Breast epithelium (tissue), 4 donors: ENCODE results near the gene BAX. TPM values are rescaled to one million over a fixed set of nuclear protein-coding genes. Genes with fewer than 3 reads are reported as not detected.
A peak's percentile ranks its signal among the peaks of the same experiment; 100 is the strongest.
"Not testable (repeated sequence)": the region's sequence is repeated elsewhere in the genome, so short reads cannot be mapped to it uniquely, and the experiment has no call there.

Experiments used
- DNase-seq, 2 donors: peaks; one replicate each; pipeline ENCODE4 v3.0.0-alpha.2; 2019; ENCODE audit warnings: low spot score in 2 of 2
- H3K27ac ChIP-seq, 2 donors: fragments of 200-600 bp; sonication (generic) in 1 of 2; one replicate each; pipeline ENCODE4 v1.5.1; 2016 to 2019; ENCODE audit warnings: mild to moderate bottlenecking in 1 of 2
- H3K27me3 ChIP-seq, 2 donors: fragments of 200-600 bp; sonication (generic) in 1 of 2; one replicate each; pipeline versions ENCODE4 v1.5.1 to v1.6.0; 2017 to 2019; ENCODE audit warnings: control low read depth in 1 of 2, mild to moderate bottlenecking in 1 of 2
- H3K36me3 ChIP-seq: fragments of 200-600 bp; one replicate; pipeline ENCODE4 v1.5.1; 2019
- H3K4me1 ChIP-seq, 2 donors: fragments of 200-600 bp; sonication (generic); one replicate each; pipeline ENCODE4 v1.5.1; 2016 to 2019; ENCODE audit warnings: control low read depth in 1 of 2
- H3K4me3 ChIP-seq, 3 donors: fragments of 200-600 bp; sonication (generic); 1 replicate in 2 of 3; 2 replicates in 1 of 3; pipeline ENCODE4 v1.5.1; 2016 to 2019; ENCODE audit warnings: mild to moderate bottlenecking in 3 of 3, moderate library complexity in 2 of 3
- H3K9me3 ChIP-seq, 2 donors: fragments of 200-600 bp; sonication (generic) in 1 of 2; one replicate each; pipeline ENCODE4 v1.5.1; 2016 to 2019; ENCODE audit warnings: control low read depth in 1 of 2
- POLR2A ChIP-seq: fragments of 450-650 bp; IDR thresholded peaks from one replicate; pipeline ENCODE4 v1.6.1; 2016; ENCODE audit warnings: antibody characterized with exemption, mild to moderate bottlenecking, moderate library complexity
- POLR2AphosphoS5 ChIP-seq, 3 donors: sonication (generic); formaldehyde crosslinking; IDR thresholded peaks; one replicate each; pipeline ENCODE4 v1.6.1; 2017; ENCODE audit warnings: antibody characterized with exemption in 3 of 3
- intact Hi-C: fragments of 100-400 bp; cut with DNase I; formaldehyde crosslinking; loops from one replicate; pipeline ENCODE4 v1.15.1; 2023; ENCODE audit warnings: low total_unique reads
- total RNA-seq, 3 donors: library from RNA; depleted of rRNA; stranded (reverse); fragments of >200 nt; gene quantifications; one replicate each; pipeline ENCODE4 v1.1.0, GENCODE V29; 2016
- TF ChIP-seq, protein P1 (sequence below), 3 donors: fragments of 450-650 bp; IDR thresholded peaks; one replicate each; pipeline ENCODE4 v1.5.1; 2016 to 2017; ENCODE audit warnings: antibody characterized with exemption in 3 of 3, mild to moderate bottlenecking in 3 of 3, moderate library complexity in 3 of 3

Gene BAX
- total RNA-seq, 3 donors from 2014 or later: 34.2 to 56.0 (median 36.0) TPM

DNA sequence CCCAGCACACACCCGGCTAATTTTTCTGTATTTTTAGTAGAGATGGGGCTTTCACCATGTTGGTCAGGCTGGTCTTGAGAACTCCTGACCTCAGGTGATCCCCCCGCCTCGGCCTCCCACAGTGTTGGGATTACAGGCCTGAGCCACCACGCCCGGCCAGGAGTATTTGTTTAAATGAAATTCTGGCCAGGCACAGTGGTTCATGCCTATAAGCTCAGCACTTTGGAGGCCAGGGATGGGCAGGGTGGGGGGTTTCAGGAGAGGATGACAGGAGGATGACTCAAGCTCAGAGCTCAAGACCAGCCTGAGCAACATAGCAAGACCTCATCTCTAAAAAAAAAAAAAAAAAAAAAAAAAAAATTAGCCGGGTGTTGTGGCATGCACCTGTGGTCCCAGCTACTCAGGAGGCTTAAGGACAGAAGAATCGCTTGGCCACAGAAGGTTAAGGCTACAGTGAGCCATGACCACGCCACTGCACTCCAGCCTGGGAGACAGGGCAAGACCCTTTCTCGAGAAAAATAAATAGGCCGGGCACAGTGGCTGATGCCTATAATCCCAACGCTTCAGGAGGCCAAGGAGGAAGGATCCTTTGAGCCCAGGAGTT lies 29.3 kb upstream of the BAX start:
- TF ChIP-seq POLR2A (no peak), POLR2AphosphoS5 (IDR thresholded peaks at IDR 0.05) (no peak)
- TF ChIP-seq, protein P1, sequence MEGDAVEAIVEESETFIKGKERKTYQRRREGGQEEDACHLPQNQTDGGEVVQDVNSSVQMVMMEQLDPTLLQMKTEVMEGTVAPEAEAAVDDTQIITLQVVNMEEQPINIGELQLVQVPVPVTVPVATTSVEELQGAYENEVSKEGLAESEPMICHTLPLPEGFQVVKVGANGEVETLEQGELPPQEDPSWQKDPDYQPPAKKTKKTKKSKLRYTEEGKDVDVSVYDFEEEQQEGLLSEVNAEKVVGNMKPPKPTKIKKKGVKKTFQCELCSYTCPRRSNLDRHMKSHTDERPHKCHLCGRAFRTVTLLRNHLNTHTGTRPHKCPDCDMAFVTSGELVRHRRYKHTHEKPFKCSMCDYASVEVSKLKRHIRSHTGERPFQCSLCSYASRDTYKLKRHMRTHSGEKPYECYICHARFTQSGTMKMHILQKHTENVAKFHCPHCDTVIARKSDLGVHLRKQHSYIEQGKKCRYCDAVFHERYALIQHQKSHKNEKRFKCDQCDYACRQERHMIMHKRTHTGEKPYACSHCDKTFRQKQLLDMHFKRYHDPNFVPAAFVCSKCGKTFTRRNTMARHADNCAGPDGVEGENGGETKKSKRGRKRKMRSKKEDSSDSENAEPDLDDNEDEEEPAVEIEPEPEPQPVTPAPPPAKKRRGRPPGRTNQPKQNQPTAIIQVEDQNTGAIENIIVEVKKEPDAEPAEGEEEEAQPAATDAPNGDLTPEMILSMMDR (IDR thresholded peaks at IDR 0.05): no peak
- no peak overlapping the region for H3K27ac ChIP-seq
- no peaks in the 10 kb centered on the region for H3K4me1 ChIP-seq
- no peaks in the 10 kb centered on the region for H3K9me3 ChIP-seq
- no peaks in the 10 kb centered on the region for H3K27me3 ChIP-seq
- intact Hi-C loops: loop anchor here (1.0 kb wide), 1 partner anchor 31 kb away; no protein-coding TSS in a partner anchor
- H3K36me3 ChIP-seq: no peaks in the 10 kb centered on the region
- no peak overlapping the region for H3K4me3 ChIP-seq
- no peak for DNase-seq

DNA sequence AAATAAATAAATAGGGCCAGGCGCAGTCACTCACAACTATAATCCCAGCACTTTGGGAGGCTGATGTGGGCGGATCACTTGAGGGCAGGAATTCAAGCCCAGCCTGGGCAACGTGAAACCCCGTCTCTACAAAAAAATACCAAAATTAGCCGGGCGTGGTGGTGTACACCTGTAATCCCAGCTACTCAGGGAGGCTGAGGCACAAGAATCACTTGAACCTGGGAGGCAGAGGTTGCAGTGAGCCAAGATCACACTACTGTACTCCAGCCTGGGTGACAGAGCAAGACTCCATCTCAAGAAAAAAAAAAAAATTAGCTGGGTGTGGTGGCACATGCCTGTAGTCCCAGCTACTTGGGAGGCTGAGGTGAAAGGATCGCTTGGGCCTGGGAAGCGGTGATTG lies 28.8 kb upstream of the BAX start:
- H3K27ac ChIP-seq, H3K36me3 ChIP-seq, H3K9me3 ChIP-seq, H3K4me1 ChIP-seq, H3K4me3 ChIP-seq, DNase-seq, H3K27me3 ChIP-seq: not testable (repeated sequence)
- intact Hi-C loops: loop anchor here (1.0 kb wide), 1 partner anchor 30 kb away; no protein-coding TSS in a partner anchor

DNA sequence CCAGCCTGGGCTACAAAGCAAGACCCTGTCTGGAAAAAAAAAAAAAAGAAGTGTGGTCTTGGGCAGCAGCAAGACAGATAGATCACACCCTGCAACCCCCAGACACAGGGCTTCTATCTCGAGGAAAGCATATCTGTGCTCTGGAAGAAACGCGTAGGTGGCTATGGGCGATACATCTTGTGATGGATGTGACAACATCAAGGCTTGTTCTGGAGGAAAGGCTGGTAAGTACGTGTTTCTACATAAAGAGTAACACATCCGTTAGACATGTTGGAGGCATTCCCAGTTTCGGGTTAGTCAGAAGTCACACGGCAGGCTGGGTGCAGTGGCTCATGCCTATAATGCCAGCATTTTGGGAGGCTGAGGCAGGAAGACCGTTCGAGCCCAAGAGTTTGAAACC lies 27.8 kb upstream of the BAX start:
- intact Hi-C loops: loop anchor here (1.0 kb wide), 1 partner anchor 27 kb away; the partner anchor contains the start of gene NUCB1
- H3K27ac ChIP-seq: no peak overlapping the region
- no peak overlapping the region for H3K4me3 ChIP-seq
- no peaks in the 10 kb centered on the region for H3K9me3 ChIP-seq
- no peaks in the 10 kb centered on the region for H3K27me3 ChIP-seq
- TF ChIP-seq, protein P1 (IDR thresholded peaks at IDR 0.05): no peak
- TF ChIP-seq POLR2AphosphoS5 (IDR thresholded peaks at IDR 0.05): peak in 1 of 3 donors; percentile 13
- DNase-seq: peak in 1 of 2 donors; percentile 49
- H3K4me1 ChIP-seq: no peaks in the 10 kb centered on the region
- no peaks in the 10 kb centered on the region for H3K36me3 ChIP-seq

DNA sequence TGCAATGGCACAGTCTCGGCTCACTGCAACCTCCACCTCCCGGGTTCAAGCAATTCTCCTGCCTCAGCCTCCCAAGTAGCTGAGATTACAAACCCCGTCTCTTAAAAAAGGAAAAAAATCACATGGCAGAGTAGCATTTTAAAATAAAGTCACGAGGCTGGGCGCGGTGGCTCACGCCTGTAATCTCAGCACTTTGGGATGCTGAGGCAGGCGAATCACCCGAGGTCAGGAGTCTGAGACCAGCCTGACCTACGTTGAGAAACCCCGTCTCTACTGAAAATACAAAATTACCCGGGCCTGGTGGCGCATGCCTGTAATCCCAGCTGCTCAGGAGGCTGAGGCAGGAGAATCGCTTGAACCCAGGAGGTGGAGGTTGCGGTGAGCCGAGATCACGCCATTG lies 27.0 kb upstream of the BAX start:
- not testable (repeated sequence) for DNase-seq, H3K27ac ChIP-seq
- intact Hi-C loops: loop anchor here (1.0 kb wide), 1 partner anchor 27 kb away; the partner anchor contains the start of gene NUCB1

DNA sequence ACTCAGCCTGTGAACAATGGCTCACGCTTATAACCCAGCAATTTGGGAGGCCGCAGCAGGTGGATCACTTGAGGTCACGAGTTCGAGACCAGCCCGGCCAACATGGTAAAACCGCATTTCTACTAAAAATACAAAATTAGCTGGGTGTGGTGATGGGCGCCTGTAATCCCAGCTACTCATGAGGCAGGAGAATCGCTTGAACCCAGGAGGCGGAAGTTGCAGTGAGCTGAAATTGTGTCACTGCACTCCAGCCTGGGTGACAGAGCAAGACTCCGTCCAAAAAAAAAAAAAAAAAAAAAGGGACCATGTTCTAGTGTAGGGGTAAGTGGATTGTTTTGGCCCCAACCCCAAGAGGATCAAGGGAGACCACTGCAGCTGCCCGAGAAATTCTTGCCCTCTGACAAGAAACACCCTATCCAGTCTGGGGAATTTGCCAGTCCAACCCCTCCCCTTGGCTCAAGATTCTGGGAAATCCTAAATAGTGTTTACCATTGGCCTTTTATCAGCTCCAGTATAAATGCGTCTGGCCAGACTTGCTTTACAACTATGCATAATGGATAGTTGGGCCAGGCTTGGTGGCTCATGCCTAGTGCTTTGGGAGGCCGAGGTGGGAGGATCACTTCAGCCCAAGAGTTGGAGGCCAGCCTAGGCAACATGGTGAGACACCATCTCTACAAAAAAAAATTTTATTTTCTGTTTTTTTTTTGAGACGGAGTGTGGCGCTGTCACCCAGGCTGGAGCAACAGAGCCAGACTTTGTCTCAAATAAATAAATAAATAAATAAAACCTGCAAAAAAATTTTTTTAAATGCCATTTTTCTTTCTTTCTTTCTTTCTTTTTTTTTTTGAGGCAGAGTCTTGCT lies 26.3 kb upstream of the BAX start:
- Histone ChIP-seq H3K27ac (no peak overlapping the region), H3K4me3 (no peak overlapping the region), H3K4me1 (no peaks in the 10 kb centered on the region), H3K36me3 (no peaks in the 10 kb centered on the region), H3K9me3 (no peaks in the 10 kb centered on the region), H3K27me3 (no peaks in the 10 kb centered on the region)
- no peak for TF ChIP-seq POLR2AphosphoS5 (IDR thresholded peaks at IDR 0.05)
- no peak for DNase-seq
- intact Hi-C loops: no loop called here

More for the DNA sequence above, 27.0 kb upstream of the BAX start:
- not testable (repeated sequence) for H3K4me1 ChIP-seq, H3K9me3 ChIP-seq, H3K27me3 ChIP-seq, H3K36me3 ChIP-seq, H3K4me3 ChIP-seq

DNA sequence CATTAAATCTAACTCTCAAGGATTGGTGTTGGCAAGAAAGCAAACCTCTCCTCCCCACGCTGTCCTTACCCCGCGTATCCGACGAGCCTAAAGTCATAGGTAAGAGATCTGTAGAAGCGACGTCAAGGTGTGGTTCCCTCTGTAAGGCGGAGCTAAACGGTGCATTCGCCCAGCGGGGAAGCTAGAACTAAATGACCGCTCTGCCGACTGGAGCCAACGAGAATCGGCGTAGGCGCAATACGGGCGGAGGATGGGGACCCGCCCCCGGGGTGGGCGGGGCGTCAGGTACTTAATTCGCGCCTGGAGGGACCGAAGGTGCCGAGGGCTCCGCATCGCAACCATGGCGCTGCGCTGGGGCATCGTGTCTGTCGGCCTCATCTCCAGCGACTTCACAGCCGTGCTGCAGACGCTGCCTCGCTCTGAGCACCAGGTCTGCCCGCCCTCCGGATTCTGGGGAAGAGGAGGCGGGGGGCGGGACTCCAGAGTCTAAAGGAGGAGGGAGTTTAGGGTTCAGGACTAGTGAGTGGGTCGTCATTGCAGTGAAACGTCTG lies 21.2 kb upstream of the BAX start, which contains the start of gene DHDH:
TSS of gene DHDH (plus strand) at position 318 of the 551 bp plus-strand sequence. CDS start at position 341, 23 bp downstream.
- H3K4me3 ChIP-seq: peak within 1 kb of the TSS; percentile 41 to 67 (median 56)
- intact Hi-C loops: no loop called here
- H3K27ac ChIP-seq: peak within 1 kb of the TSS; percentile 19 to 35
- DNase-seq: peak; percentile 65 to 74
- TF ChIP-seq, protein P1 (IDR thresholded peaks at IDR 0.05): no peak
- TF ChIP-seq POLR2AphosphoS5 (IDR thresholded peaks at IDR 0.05) (peak in 1 of 3 donors; percentile 26), POLR2A (no peak)
- no peaks in the 10 kb centered on the region for H3K9me3 ChIP-seq
- H3K36me3 ChIP-seq: no peaks in the 10 kb centered on the region
- no peaks in the 10 kb centered on the region for H3K4me1 ChIP-seq
- no peaks in the 10 kb centered on the region for H3K27me3 ChIP-seq
